ENCODE data around the gene ABTB2. TPM values are rescaled to one million over a fixed set of nuclear protein-coding genes. Genes with fewer than 3 reads are reported as not detected.

ABTB2 gene
- total and polyA plus RNA-seq, 12 donors, result 2.5 to 19.1 (median 14.2) TPM

GRCh38 chr11:34302046-34302921 is 55.5 kb downstream of the ABTB2 start:
- intact Hi-C loops (cut with DNase I), result no loop called here
- no peak overlapping the region for H3K4me3 ChIP-seq
- no peak for ATAC-seq
- 64 to 76% methylated on average over 4 of the region's 4 CpGs for WGBS, 2 donors
- H3K9me3 ChIP-seq, result no peaks in the 10 kb centered on the region
- no peak for DNase-seq
- TF ChIP-seq CTCF (IDR thresholded peaks at IDR 0.05), result no peak
- H3K27me3 ChIP-seq, result no peaks in the 10 kb centered on the region
- H3K36me3 ChIP-seq, result no peaks in the 10 kb centered on the region
- H3K27ac ChIP-seq, result peak overlapping the region in 3 of 10 donors; percentile 1 to 23 (median 11)
- peaks cover 4 to 30% (median 13%) of the 10 kb centered on the region in 9 donors for H3K4me1 ChIP-seq

- 63 to 66% methylated on average over 3 of the region's 3 CpGs for WGBS, 2 donors
- DNase-seq, result no peak
- Histone ChIP-seq H3K4me1 (peaks cover 4 to 30% (median 13%) of the 10 kb centered on the region in 9 donors), H3K9me3 (no peaks in the 10 kb centered on the region), H3K27ac (peak overlapping the region in 1 of 10 donors; percentile 8), H3K36me3 (no peaks in the 10 kb centered on the region), H3K27me3 (no peaks in the 10 kb centered on the region), H3K4me3 (peak overlapping the region in 1 of 10 donors; percentile 1)
- ATAC-seq, result no peak
- intact Hi-C loops (cut with DNase I), result no loop called here
- TF ChIP-seq CTCF (IDR thresholded peaks at IDR 0.05), result no peak
These were observed 56.9 kb downstream of the ABTB2 start for GRCh38 chr11:34300926-34301295.

- Histone ChIP-seq H3K4me1 (peaks cover 4 to 30% (median 13%) of the 10 kb centered on the region in 9 donors), H3K36me3 (no peaks in the 10 kb centered on the region), H3K4me3 (peak overlapping the region in 1 of 10 donors; percentile 1), H3K27ac (peak overlapping the region in 1 of 10 donors; percentile 8), H3K9me3 (no peaks in the 10 kb centered on the region), H3K27me3 (no peaks in the 10 kb centered on the region)
- ATAC-seq (no peak), DNase-seq (no peak)
- no peak for TF ChIP-seq CTCF (IDR thresholded peaks at IDR 0.05)
- intact Hi-C loops (cut with DNase I), result no loop called here
- WGBS, 2 donors, result 88 to 92% methylated on average over 11 of the region's 11 CpGs
These were observed 57.5 kb downstream of the ABTB2 start for GRCh38 chr11:34300026-34300925.

GRCh38 chr11:34299284-34299972 is 58.4 kb downstream of the ABTB2 start:
- Histone ChIP-seq H3K4me1 (peaks cover 4 to 25% (median 13%) of the 10 kb centered on the region in 9 donors), H3K36me3 (no peaks in the 10 kb centered on the region), H3K4me3 (no peak overlapping the region), H3K9me3 (no peaks in the 10 kb centered on the region), H3K27me3 (no peaks in the 10 kb centered on the region), H3K27ac (no peak overlapping the region)
- 78 to 86% methylated on average over 11 of the region's 11 CpGs for WGBS, 2 donors
- DNase-seq (no peak), ATAC-seq (no peak)
- no peak for TF ChIP-seq CTCF (IDR thresholded peaks at IDR 0.05)
- intact Hi-C loops (cut with DNase I), result no loop called here
